Activated CD8-positive, alpha-beta memory T cell treated with anti-CD3 and anti-CD28 coated beads for 48 hours (primary cell): Measurements from ENCODE around the gene WNT9B.
"Not testable (repeated sequence)": the region's sequence is repeated elsewhere in the genome, so short reads cannot be mapped to it uniquely, and the experiment has no call there.

ENCODE experiments used
- DNase-seq, 3 experiments: peaks; one replicate each; pipeline ENCODE4 v3.0.0-alpha.2; 2020; ENCODE audit warnings: low read depth in 2 of 3, low spot score in 2 of 3

WNT9B gene

GRCh38 chr17:46908068-46908737 is 56.8 kb downstream of the WNT9B start:
- no peak for DNase-seq

GRCh38 chr17:46910179-46910927 is 59.0 kb downstream of the WNT9B start:
- no peak for DNase-seq

- no peak for DNase-seq
Observed at GRCh38 chr17:46911311-46911710, 59.9 kb downstream of the WNT9B start.

- no peak for DNase-seq
Observed at GRCh38 chr17:46915596-46915995, 64.2 kb downstream of the WNT9B start.

- DNase-seq = no peak
Observed at GRCh38 chr17:46916211-46916610, 64.8 kb downstream of the WNT9B start.

- DNase-seq = no peak
Observed at GRCh38 chr17:46916623-46917022, 65.2 kb downstream of the WNT9B start.

GRCh38 chr17:46917041-46917440 is 65.7 kb downstream of the WNT9B start:
- no peak for DNase-seq

GRCh38 chr17:46917516-46917915 is 66.1 kb downstream of the WNT9B start:
- no peak for DNase-seq

- not testable (repeated sequence) for DNase-seq
Observed at GRCh38 chr17:46921962-46922361, 70.6 kb downstream of the WNT9B start.

GRCh38 chr17:46922487-46922803 is 71.1 kb downstream of the WNT9B start:
- DNase-seq = no peak

- DNase-seq = peak; percentile 77 to 87 (median 79)
Observed at GRCh38 chr17:46922804-46923635, 71.6 kb downstream of the WNT9B start, which contains the start of gene GOSR2. Gene GOSR2, plus strand, starts transcription at chr17:46923160. Its CDS starts 33 bp downstream, at chr17:46923193.

- no peak for DNase-seq
Observed at GRCh38 chr17:46925185-46925868, 73.9 kb downstream of the WNT9B start.

GRCh38 chr17:46928467-46929261 is 77.3 kb downstream of the WNT9B start:
- DNase-seq = no peak

GRCh38 chr17:46929413-46929812 is 78.0 kb downstream of the WNT9B start:
- no peak for DNase-seq

- no peak for DNase-seq
Observed at GRCh38 chr17:46930051-46930450, 78.7 kb downstream of the WNT9B start.

GRCh38 chr17:46931596-46931995 is 80.2 kb downstream of the WNT9B start:
- DNase-seq = no peak

- DNase-seq = no peak
Observed at GRCh38 chr17:46935658-46936266, 84.4 kb downstream of the WNT9B start.
